ENCODE measurements around the gene KAZN.
A peak's percentile ranks its signal among the peaks of the same experiment; 100 is the strongest.

The KAZN gene

DNA sequence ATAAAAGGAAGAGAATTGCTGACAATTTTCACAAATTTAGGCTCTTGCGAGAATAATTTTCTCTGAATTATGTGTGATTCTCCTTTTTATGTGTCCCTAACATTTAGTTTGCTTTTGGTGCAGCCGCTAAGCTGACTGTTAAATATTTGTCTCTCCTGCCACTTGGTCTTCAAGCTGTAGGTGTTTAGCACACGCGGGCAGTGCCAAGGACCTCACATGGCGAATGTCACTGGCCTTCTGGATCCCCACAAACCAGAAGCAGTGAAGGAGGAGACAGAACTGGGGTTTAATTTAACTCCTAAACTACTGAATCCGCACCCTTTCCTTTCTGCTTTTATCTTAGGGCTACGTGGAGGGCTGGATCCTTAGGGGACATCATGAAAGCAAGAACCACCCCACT is 120.0 kb downstream of the KAZN start:
- no peak for DNase-seq

DNA sequence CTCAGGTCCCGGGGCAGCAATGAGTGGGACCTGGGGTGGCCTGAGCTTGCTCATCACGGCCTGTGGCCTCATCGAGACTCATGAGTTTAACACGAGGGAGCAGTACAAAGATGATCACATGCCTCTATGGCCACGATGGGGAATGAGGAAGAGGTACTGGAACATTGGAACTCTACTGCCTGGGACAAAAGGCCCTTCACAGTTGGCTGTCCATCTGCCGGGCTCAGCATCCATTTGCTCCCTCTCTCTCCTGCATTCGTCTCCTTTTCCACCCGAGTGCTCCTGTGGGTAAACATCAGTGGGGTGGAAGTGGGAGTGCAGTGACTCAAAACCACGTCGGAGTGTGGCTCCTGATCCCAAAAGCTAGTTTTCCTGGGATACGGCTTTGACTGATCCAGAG is 124.9 kb downstream of the KAZN start:
- DNase-seq, result no peak

DNA sequence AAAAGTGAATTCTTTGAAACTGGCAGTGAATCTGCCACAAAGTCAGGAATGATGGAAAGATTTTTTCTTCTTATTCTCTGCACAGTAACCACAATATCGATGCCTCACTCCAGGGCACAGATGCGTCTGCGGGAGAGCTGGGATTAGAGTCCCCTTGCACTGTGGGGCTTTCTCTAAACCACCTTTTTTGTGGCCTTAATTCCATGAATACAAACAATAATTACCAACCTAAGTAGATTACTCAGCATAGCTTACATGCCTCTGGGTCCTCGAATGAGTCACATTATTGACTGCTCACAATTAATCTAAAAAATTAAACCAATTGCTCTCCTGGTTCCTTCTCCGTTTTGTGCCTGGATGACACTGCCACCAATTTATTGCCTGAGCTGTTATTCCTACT is 125.8 kb downstream of the KAZN start:
- peak; percentile 68 for DNase-seq

DNA sequence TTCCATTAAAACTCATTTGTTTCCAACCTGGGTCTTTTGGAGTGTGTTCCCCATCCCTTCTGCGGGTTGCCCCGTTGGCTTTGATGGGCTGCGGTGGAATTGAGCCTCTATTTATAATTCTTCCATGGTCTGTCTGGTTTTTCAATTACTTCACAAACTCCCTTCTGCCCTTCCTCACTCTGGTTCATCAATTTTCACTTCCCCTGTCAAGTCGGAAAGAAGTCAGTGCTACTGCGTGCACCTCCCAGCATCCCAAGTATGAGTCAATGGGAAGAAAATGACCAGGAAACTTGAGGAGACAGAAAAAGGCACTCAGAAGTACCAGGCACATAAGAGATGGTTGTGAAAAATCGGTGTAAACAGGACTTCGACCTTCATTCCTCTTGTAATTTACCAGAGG is 126.2 kb downstream of the KAZN start:
- DNase-seq, result no peak

DNA sequence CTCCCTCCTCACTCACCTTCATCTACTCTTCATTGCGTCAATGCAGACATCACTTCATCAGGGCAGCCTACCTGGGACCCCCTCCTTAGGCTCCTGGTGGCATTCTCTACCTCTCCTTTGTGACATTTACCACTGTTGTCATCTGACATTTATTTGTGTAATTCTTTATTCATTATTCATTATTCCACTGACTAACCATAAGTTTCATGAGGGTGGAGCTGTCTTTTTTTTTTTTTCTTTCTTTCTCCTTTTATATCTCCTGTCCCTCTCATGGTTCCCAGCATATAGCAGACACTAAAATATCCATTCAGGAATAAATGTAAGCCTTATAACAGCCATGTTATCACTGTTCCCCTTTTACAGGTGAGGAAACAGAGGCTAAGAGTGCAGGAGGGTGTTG is 126.8 kb downstream of the KAZN start:
- DNase-seq, result no peak

DNA sequence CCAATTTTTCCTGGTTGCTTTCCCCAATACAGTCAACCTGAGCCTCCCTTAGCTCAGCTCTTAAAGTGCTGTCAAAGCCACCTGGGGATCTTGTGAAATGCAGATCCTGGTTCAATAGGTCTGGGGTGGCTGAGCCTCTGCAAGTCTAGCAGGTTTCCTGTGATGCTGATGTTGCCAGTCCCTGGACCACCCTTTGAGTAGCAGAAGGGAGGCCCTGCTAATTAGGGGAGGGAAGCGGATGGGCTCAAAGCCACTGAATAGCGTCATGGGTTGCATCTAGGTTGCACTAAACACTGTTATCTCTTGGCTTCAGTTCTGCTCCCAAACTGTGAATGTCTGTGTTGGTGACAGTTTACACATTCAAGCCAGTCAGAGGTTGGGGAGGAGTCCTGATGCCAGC is 127.2 kb downstream of the KAZN start:
- DNase-seq, result no peak

DNA sequence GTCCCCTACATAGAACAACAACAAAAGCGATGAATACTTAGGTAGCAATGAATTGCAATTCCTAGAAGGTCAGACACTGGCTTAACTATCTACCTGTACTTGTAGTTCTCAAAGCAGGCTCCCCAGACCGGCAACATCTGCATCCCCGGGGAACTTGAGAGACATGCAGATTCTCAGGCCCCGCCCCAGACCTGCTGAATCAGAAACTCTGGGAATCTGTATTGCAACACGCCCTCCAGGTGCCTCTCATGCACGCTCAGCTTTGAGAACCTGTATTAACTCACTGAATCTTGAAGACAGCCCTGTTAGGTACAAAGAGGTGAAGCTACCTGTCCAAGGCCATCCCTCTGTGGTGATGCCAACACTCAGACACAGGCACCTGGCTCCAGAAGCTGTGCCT is 128.1 kb downstream of the KAZN start:
- no peak for DNase-seq

DNA sequence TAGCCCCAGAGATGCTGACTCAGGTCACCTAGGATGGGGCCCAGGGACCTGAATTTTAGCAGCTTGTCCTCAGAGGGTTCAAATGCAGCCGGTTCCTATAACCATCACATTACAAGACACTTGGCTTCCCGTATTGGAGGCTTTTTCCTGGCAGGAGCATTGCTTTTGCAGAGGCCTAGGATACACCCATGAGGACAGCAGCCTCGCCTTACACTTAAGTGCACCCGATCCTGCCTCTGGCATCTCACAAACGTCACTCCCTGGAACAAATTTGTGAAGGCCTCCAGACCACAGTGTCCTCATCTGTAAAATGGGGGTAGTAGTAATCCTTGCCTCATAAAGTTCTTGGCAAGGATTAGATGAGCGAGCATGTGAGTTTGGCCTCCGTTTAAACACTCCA is 130.0 kb downstream of the KAZN start:
- DNase-seq, result no peak

DNA sequence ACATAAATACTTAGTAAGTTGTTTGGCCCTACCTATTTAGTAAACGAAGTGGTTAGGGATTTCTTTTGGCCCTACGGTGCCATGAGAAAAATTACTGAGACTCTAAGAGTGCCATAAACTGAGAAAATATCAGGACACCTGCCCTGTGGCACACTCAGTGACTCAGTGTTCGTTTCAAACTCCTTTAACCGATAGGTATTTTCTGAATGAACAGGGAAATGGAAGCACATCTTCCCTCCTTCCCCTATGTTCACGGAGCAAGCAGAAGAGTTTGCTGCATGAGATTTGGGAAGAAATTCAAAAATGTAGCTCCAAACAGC is 134.2 kb downstream of the KAZN start:
- DNase-seq, result no peak

DNA sequence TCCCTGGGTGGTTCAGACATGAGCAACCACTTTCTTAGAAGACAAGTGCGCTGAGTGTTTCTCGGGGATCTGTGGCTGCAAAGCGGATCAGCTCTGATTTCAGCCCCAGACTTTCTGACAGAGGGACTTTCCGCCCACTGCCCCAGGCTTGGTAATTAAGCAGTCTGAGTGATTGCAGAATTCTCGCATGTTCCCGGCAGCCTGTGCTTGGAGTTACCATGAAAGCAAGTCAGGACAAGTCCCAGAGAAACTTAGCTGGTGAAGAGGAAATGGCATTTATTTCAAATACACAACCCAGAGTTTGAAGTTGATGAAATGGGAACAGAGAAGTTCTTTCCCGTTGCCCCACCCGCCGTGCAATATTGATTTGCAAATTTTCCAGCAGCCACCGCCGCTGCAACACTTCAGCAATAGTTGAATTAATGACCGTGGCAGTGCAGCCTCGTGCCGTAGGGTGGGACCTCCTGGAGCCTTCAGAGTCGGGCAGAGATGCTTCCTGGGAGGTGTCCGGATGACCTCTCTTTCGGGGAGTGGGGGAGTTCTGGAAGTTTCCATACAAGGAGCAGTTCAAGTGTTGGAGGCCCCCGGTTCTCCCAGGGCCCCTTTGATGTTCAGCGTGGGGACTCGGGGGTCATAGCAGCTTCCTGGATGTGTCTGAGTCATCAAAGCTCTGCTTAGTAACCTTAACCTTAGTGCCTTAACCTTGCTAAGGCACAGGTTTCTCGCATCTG is 134.7 kb downstream of the KAZN start:
- no peak for DNase-seq

DNA sequence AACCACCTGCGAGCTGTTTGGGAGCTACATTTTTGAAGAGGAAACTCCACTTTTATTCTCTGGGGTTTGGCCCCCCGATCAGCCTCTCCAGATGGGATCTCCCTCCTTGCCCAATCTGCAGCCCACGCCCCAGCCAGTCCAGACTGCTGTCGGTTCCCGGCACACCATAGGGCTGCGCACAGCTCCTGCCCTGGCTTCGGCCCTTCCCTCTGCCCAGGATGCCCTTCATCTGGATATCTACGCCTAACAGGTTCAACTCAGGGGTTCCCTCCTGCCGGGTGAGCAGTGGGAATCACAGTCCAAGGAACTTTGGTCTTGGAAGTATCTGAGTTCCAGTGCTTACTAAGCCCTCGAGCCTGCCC is 135.3 kb downstream of the KAZN start:
- DNase-seq, result no peak

DNA sequence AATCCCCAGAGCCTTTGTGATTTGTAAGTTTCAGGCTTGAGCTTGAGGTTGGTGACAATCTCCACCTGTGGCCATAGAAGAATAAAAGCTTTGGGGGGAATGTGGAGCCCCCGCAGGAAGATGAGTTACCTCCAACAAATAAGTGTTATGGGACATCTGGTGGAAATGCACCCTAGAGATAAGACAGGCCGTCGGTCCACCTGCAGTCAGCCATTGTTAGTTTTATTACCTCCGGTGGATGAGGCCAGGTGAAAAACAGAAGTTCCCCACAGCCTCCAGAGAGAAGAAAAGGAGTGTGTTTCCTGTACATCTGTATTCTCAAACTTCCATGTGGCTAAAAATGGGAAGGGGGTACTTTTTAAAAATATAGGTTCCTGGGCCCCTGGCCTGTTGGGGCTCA is 137.4 kb downstream of the KAZN start:
- no peak for DNase-seq

DNA sequence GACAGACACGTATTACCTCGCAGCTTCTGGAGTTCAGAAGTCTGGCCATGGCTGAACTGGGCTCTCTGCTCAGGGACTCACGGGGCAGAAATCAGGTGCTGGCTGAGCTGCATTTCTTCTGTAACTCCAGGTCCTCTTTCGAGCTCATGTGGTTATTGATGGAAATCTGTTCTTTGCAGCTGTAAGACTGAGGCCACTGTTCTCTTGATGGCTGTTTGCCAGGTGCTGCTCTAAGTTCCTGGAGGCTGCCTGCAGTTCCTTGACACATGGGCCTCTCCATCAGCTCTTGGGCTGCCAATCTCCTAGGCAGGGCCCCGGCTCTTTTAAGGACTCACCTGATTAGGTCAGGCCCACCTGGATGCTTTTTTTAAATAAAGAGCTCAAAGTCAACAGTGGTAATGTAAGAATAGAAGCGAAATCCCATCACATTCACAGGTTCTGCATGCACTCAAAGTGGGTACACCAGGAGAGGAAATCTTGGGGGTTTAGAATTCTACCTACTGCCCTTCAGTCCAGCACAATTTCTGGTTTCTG is 139.1 kb downstream of the KAZN start:
- DNase-seq, result no peak

DNA sequence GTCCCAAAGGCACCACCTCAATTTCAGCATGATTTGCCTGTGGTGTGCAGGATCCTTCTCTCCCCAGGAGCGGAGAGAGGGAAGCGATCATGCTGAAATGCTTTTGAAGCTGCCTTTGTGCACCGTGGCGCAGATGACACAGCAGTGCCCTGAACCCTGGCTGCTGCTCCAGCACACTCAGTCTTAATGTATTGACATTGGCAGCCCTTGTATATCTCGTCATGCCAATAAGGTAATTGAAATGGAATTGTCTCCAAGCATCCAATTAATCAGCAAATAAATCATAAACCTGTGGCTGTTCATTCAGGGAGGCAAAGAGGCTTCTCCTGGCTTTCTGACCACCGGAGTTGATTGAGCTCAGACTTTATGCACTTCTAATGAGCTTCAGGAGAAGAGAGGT is 139.8 kb downstream of the KAZN start:
- peak; percentile 28 for DNase-seq

DNA sequence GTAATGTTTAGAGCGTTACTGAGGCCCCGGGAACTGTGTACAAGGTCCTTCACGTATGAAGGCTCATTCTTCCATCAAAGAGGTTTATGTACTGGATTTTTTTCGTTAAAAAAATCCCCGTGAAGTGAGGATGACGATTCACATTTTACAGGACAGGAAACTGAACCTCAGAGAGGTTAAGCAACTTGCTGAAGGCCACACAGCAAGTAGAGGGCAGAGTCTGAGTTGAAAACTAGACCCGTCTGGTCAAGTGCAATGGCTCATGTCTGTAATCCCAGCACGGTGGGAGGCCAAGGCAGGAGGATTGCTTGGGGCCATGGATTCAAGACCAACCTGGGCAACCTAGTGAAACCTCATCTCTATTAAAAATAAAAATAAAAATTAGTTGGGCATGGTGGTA is 140.2 kb downstream of the KAZN start:
- DNase-seq, result no peak

DNA sequence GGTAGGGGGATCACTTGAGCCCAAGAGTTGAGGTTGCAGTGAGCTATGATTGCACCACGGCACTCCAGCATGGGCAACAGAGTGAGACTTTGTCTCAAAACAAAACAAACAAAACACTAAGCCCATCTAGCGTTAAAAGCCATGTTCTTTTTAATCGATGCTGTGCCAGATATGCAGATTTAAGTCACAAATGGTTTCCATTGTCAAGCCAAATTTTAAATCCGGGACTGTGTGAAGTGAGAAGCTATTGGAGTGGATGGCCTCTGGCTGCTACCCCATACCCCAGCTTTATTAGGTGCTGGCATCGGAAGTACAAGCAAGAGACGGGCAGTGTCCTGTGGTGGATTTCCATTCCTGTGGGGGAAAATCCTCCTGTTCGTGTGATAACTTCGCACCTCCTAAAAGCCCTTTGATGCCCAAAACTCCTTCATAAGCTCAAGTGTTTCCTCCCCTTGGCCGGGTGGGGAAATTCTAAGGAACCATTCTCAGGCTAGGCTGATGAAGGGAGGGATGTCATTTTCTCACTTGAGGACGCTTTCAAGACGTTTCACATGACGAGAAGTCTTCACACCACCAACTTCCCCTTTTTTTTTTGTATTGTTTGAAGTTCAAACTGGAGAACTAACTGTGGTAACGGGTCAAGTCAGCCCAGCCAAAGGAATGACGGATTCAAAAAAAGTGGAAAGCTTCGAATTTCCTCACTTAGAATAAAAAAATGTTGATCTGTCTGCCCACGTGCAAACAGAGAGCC is 140.8 kb downstream of the KAZN start:
- no peak for DNase-seq

DNA sequence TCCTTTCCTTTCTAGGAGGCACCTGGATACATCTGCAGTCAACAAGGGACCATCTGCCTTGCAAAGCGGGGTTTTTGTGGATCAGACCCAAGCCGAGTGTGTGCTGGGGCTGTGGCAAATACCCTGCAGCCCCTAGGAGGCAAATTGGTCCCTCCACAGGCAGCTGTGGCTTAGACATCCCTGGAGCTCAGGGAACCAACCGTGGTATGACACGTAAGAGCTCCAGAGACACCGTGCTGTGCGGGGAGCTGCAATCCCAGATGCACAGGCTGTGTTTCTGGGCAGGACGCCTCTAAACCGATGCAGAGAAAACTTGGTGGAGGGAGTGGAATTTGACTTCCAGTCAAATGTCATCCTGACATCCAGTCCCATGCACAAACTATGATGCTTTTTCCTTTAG is 141.5 kb downstream of the KAZN start:
- DNase-seq, result peak; percentile 29

DNA sequence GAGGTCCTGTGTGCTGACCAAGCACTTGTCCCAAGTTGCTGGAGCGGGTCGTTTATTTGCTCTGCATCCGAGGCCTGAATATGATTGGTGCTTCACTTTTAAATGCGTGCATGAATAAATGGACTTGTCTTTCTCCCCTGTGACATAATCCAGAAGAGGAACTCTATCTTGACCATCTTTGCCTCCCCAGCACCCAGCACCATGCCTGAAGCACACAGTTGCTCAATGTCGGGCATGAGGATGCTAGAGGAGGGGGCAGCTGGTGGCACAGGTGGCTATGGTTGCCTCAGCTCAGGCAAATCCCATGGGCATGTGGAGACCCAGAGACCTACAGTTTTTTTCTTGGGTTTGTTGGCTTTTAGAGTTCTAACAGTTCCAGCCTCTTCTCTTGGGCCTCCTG is 142.6 kb downstream of the KAZN start:
- DNase-seq, result no peak

DNA sequence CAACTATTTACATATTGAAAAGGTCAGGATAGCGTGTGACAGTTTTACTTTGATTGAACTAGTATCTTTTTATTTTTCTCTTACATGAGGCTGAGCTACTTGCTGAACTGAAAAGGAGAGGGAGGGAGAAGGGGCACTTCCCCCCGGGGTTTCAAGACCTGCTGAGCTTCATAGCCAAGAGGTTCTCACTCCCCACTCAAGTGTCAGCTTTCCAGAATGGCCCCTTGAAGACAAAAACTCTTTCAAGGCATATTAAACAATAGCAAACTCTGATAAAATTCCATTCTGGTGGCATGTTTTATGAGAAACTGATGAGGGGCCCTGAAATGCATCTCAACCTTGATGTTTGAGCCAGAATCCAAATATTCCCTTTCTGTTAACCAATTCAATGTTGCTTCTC is 143.0 kb downstream of the KAZN start:
- DNase-seq, result no peak

DNA sequence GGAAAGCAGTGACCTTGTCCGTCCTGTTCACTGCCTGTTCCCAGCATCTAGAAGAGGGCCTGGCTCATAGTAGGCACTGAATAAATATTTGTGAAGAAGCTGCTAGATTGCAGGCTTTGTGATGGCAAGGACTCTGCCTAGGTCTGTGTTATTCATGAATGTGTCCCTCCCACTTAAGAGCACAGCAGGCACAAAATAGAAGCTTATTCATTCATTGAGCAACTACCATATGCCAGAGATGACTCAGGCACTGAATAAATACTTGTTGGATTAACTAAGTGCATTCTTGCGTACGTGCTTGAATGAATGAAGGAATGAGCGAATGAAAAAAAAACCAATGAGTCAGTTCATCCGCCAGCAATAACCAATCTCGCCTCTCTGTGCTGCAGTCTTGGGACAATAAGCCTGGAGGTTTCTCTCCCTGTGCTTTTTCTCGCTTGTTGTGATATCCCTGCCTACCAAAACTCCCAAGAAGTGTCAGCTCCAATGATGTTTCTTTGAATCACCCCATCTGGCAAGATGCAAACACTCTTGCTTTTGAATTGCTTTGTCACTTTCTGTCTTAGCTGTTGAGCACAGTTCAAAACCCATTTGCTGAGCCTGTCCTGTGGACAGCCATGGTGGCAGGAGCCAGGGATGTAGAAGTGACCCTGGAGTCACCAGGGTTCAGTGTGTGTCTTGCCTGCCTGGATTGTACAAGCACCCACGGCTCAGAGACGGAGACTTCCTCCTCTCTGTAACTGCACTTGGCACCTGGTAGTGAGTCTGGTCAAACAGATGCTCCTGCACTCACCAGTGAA is 143.9 kb downstream of the KAZN start:
- DNase-seq, result peak; percentile 98

DNA sequence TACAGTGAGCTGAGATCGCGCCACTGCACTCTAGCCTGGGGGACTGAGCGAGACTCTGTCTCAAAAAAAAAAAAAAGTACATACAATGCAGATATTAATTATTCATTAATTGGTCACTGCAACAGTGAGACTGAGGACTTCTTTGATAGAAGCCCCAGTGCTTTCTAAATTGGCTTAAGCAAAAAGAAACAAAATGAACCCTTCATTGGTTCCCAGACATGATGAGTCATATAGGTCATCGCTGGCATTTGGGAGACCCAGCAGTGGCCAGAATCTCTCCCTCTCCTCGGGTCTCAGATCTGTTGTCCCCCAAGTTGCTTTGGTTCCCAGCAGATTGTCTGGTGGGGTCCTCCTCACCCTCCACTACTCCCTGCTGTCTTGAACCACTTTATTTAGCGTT is 144.9 kb downstream of the KAZN start:
- DNase-seq, result no peak

DNA sequence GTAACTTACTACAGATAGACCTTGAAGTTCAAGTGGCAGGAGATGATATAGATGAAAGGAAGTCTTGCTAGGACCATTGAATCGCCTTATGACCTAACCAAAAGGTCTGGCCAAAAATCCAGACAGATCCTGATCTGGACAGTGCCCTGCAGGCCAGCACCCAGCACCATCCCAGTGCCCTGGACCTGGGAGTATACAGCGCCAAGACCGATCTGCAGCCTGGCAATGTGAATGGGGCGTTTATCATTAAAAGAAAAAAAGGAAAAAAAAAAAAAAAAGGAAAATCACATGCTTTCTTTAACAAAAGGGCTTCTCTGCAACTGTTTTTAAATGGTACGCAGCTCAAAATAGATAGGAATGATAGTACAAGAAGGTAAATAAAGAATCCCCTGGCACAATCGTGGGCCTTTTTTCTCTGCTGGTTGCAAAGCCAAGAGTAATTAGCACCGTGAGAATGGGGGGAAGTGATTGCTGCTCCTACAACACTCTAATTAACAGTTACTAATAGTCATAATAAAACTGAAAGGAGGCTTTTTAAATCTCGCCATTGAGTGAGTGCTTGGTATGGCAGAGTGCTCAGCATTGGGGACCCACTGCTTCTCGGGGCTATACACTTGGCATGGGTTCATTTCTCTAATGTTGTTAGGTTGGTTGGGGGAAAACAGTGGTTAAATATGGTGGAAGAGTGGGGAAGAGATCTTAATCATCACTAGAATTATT is 146.7 kb downstream of the KAZN start:
- DNase-seq, result no peak

DNA sequence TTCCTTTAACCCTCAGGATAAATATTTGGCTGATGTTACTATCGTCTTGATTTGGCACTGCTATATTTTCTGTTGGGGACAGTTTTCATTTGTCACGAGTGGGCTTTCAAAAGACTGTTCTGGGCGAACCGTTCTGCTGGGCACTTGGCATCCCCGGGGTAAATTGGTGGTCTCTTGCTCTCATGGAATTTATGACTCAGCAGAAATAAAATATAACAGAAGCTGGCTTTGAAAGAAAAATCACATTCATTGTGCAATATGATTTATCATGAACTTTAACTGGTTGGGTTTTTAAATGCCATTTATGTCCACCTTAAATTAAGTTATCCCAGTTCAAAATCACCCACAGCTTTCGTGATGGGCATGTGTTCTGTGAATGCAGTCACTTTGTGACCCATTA is 147.3 kb downstream of the KAZN start:
- no peak for DNase-seq

Data from fibroblast of skin of right quadriceps (primary cell).